Measurements from ENCODE around the gene SLC7A5. TPM values are rescaled to one million over a fixed set of nuclear protein-coding genes. Genes with fewer than 3 reads are reported as not detected.

SLC7A5 gene
- total RNA-seq, 1 donor from 2014 or later: 22.8 TPM

DNA sequence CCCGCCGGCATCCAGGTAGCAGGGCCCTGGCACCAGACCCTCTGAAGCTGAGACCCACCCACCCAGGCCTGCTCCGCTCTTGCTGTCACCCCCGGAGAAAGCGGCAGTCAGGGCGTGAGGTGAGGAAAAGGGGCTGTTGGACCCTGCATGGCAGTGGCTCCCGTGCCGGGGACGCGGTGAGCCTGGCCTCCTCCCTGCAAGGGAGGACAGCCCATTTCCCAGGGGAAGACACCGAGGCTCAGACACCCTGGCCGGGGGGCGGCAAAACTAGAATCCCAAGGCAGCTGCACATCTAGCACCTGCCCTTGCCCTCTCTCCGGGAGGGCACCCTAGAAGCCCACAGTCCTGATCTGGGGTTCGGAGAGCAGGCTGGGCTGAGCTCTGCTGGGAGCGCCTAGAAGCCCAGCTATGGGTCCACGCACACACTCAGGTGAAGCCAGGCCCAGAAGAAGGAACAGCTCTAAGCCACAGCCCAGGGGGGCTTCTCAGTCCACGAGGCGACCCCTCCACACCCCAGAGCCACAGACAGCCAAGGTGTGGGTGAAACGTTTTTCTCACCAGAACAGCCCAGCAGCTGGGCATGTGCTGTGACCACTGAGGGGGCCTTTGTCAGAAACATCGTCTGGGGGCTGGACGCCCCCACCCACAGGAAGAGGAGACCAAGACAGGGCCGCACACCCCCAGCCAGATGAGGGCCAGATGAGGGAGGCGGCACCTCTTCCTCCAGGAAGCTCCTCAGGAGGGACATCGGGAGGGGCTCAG, 22.4 kb downstream of the SLC7A5 start:
- Histone ChIP-seq H3K27me3 (no peaks in the 10 kb centered on the region), H3K4me3 (no peak overlapping the region), H3K4me1 (peaks cover 26% of the 10 kb centered on the region), H3K9me3 (no peaks in the 10 kb centered on the region), H3K36me3 (no peaks in the 10 kb centered on the region), H3K27ac (no peak overlapping the region)
- intact Hi-C loops (cut with DNase I): no loop called here
- TF ChIP-seq POLR2A (IDR thresholded peaks at IDR 0.05) (no peak), POLR2AphosphoS5 (IDR thresholded peaks at IDR 0.05; ENCODE audit: insufficient read depth in 1 of 2, low read depth in 1 of 2) (no peak), CTCF (IDR thresholded peaks at IDR 0.05) (no peak)
- DNase-seq (ENCODE audit: extremely low spot score in 2 of 2): no peak

DNA sequence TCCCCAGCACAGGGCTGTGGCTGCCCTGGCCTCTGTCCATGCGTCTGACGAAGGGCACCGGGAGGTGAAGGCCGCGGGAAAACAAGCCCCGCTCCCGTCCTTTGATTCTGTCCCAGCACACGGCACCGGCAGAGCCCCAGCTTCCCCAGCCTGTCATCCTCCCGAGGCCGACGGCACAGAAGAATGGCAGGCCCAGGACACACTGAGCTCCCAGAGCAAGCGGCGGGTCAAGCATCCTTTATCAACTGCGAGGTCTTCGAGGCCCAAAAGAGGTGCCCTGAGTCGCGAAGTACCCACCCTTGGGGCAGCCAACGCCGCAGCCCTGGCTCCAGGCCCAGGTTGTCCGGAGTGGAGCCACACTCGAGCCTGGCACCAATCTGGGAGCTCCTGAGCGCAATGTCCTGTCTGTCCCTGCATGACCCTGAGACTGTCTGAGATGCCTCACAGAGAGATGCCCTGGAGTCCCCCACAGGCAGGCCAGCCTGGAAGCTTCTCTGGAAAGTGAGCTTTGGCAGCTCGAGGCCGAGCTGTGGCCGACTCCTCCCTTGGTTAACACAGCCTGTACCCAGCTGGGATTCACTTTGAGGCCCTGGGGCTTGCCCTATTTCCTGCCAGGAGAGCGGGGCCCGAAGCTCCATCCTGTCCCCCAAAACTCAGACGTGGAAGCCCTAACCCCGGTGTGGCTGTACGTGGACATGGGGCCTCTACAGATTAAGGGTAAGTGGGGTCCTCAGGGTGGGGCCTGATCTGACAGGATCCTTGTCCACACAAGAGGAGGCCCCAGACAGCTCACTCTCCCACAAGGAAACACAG, 23.3 kb downstream of the SLC7A5 start:
- TF ChIP-seq CTCF (IDR thresholded peaks at IDR 0.05) (no peak), POLR2A (IDR thresholded peaks at IDR 0.05) (no peak), POLR2AphosphoS5 (IDR thresholded peaks at IDR 0.05; ENCODE audit: insufficient read depth in 1 of 2, low read depth in 1 of 2) (no peak)
- intact Hi-C loops (cut with DNase I): no loop called here
- H3K4me3 ChIP-seq: no peak overlapping the region
- no peaks in the 10 kb centered on the region for H3K9me3 ChIP-seq
- no peak for DNase-seq (ENCODE audit: extremely low spot score in 2 of 2)
- H3K27me3 ChIP-seq: no peaks in the 10 kb centered on the region
- H3K36me3 ChIP-seq: no peaks in the 10 kb centered on the region
- peaks cover 24% of the 10 kb centered on the region for H3K4me1 ChIP-seq
- H3K27ac ChIP-seq: no peak overlapping the region

DNA sequence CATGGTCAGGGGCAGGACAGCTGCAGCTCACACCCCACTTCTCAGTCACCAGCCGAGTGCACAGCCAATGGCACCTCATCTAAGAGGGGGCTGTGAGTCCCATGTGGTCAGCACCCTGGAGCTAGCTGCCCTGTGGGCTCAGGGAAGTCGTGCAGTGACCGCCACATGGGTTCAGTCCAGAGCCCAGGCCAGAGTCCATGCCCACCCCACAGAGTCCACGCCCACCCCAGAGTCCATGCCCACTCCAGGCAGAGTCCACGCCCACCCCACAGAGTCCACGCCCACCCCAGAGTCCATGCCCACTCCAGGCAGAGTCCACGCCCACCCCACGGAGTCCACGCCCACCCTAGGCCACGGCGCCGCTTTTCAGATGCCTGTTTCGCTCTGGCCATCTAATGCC, 24.1 kb downstream of the SLC7A5 start:
- no peak overlapping the region for H3K4me3 ChIP-seq
- no peak overlapping the region for H3K27ac ChIP-seq
- no peaks in the 10 kb centered on the region for H3K27me3 ChIP-seq
- H3K4me1 ChIP-seq: peaks cover 18% of the 10 kb centered on the region
- no peaks in the 10 kb centered on the region for H3K9me3 ChIP-seq
- no peak for TF ChIP-seq POLR2A (IDR thresholded peaks at IDR 0.05)
- no peak for TF ChIP-seq CTCF (IDR thresholded peaks at IDR 0.05)
- TF ChIP-seq POLR2AphosphoS5 (IDR thresholded peaks at IDR 0.05; ENCODE audit: insufficient read depth in 1 of 2, low read depth in 1 of 2): no peak
- DNase-seq (ENCODE audit: extremely low spot score in 2 of 2): no peak
- no peaks in the 10 kb centered on the region for H3K36me3 ChIP-seq
- intact Hi-C loops (cut with DNase I): no loop called here

- no peak overlapping the region for H3K27ac ChIP-seq
- H3K9me3 ChIP-seq: no peaks in the 10 kb centered on the region
- no peaks in the 10 kb centered on the region for H3K36me3 ChIP-seq
- H3K4me1 ChIP-seq: peaks cover 14% of the 10 kb centered on the region
- no peak for DNase-seq (ENCODE audit: extremely low spot score in 2 of 2)
- intact Hi-C loops (cut with DNase I): no loop called here
- TF ChIP-seq POLR2A (IDR thresholded peaks at IDR 0.05) (no peak), POLR2AphosphoS5 (IDR thresholded peaks at IDR 0.05; ENCODE audit: insufficient read depth in 1 of 2, low read depth in 1 of 2) (no peak), CTCF (IDR thresholded peaks at IDR 0.05) (no peak)
- H3K27me3 ChIP-seq: no peaks in the 10 kb centered on the region
- H3K4me3 ChIP-seq: no peak overlapping the region
These were observed 24.5 kb downstream of the SLC7A5 start for GRCh38 chr16:87844809-87845208.
